GM12892 (cell line): Measurements from ENCODE around the gene POMT1.

ENCODE experiments used
- POLR2A ChIP-seq: IDR thresholded peaks from 2 replicates; pipeline ENCODE4 v1.6.1; 2011; ENCODE audit warnings: low read depth, low read length, control low read depth
- POLR2AphosphoS5 ChIP-seq: IDR thresholded peaks from 2 replicates; pipeline ENCODE4 v1.6.1; 2011; ENCODE audit warnings: low read depth, low read length, control low read depth

DNA sequence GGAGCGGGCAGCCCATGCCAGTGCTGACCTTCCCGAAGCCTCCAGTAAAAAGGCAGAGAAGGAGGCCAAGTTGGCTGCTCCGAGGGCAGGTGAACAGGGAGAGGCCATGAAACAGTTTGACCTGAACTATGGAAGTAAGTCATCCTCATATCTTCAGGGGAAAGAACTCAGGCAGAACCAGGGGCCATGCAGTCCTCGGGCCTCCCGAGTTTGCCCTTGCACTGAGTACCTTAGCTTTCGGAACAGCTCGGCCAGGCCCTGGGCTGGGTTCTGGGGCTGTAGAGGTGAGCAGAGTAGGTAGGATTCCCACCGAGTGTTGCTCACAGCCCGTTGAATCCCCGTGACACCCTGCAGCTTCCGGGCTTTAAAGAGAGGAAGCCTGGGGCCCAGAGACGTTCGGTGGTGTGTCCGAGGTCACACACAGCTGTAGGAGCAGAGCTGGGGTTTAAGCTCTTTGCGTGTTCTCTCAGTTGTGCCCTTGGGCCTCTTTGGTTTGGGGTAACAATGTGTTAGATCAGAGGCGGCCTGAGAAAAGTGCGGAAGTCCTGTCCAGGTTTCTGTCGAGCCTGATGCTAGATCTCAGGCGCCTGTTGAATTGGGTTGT, 24.8 kb upstream of the POMT1 start:
- TF ChIP-seq POLR2AphosphoS5, result no peak
- TF ChIP-seq POLR2A, result no peak
